ENCODE measurements around the gene TPST2.

DNA sequence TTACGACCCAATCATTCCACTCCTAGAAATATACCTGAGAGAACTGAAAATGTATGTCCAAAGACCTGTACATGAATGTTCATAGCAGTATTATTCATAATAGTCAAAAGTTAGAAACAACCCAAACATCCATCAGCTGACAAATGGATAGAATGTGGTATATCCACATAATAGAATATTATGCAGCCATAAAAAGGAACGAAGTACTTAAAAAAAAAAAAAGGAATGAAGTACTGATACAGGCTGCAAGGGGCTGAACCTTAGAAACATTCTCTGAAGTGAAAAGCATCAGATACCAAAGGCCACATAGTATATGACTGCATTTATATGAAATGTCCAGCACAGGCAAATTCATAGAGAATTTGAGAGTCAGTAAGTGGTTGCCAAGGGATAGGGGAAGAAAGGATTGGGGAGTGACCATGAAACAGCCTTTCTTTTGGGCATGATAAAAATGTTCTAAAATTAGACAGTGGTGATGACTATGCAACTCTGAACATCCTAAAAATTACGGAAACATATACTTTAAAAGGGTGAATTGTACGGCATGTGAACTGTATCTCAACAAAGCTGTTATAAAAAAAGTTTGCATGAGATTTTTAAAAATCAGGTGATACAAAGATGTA is 1.8 kb downstream of the TPST2 start:
- no peak for TF ChIP-seq EZH2 (IDR thresholded peaks at IDR 0.05; ENCODE audit: insufficient read depth, poor library complexity, severe bottlenecking)
- no peak for TF ChIP-seq EZH2phosphoT487 (IDR thresholded peaks at IDR 0.05; ENCODE audit: insufficient read depth, low read depth)

Measured in GM23248 (cell line).